Measurements from ENCODE around the gene CTNNB1.

The CTNNB1 gene

DNA sequence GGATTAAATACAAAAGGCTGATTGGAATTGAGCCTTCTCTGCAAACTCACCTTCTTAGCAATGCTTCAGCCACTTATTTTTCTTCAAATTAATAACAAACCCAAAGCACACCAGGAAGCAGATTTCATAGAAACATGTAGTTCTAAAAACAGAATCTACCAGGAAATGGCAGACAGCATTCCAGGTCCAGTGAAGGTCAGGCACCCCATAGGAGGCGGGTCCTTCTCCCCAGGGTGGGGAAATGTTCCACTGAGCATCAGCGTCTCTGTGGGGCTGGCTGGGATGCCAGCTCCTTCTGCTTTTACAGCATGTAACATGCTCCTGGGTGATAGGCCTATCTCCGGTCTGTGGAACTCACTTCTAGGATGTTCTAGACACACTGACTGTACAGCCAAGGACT is 49.2 kb downstream of the CTNNB1 start:
- no peak overlapping the region for H3K4me3 ChIP-seq (ENCODE audit: low read length)
- DNase-seq (ENCODE audit: low read depth): no peak
- TF ChIP-seq CTCF (IDR thresholded peaks at IDR 0.05; ENCODE audit: insufficient read depth, low read depth, low read length, missing control alignments): no peak

GRCh38 chr3:41249318-41249717 is 50.0 kb downstream of the CTNNB1 start:
- H3K4me3 ChIP-seq (ENCODE audit: low read length): no peak overlapping the region
- TF ChIP-seq CTCF (IDR thresholded peaks at IDR 0.05; ENCODE audit: insufficient read depth, low read depth, low read length, missing control alignments): no peak
- DNase-seq (ENCODE audit: low read depth): no peak

DNA sequence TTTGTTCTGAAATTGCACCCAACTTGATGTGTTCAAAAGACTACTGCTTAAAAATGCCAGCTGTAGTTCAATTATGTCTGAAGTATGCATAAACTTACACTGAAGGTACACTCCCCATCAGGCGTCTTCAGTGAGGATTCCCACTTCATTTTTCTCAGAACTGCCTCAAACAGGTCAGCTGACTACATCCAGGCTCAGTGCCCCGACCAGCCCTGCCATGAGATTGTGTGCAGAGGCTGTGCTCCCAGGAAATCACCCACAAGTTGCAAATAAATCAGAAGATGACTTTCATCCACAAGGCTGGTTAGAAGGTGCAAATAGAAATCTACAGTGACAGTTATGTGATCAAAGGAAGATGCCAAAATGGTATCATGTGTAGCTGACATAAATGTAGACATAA is 51.5 kb downstream of the CTNNB1 start:
- no peak for TF ChIP-seq CTCF (IDR thresholded peaks at IDR 0.05; ENCODE audit: insufficient read depth, low read depth, low read length, missing control alignments)
- no peak overlapping the region for H3K4me3 ChIP-seq (ENCODE audit: low read length)
- no peak for DNase-seq (ENCODE audit: low read depth)

GRCh38 chr3:41251593-41251992 is 52.3 kb downstream of the CTNNB1 start:
- no peak overlapping the region for H3K4me3 ChIP-seq (ENCODE audit: low read length)
- no peak for TF ChIP-seq CTCF (IDR thresholded peaks at IDR 0.05; ENCODE audit: insufficient read depth, low read depth, low read length, missing control alignments)
- no peak for DNase-seq (ENCODE audit: low read depth)

DNA sequence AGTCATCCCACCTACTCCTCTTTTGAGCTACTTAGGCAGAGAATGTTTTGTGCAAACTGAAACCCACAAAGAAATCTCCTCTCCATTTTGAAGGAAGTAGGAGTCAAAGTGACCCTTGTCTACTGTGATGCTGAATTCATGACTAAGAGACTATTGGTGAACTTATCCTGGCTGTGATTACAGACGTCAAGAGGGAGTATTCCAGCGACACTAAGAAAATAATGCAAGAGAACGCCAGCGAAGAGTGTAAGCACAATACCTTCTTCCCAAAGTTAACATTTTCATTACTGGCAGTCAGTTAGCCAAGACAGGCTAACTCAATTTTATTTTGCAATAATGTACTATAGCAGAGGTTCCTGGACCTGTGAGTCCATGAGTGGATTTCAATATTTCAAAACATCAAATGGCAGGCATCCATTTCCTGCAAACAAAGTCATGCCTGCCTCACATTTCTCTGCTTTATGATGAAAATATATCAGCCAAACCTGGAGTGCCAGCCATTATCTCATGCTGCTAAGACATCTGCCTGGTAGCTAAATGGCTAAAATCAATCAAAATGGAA is 59.0 kb downstream of the CTNNB1 start:
- no peak overlapping the region for H3K4me3 ChIP-seq (ENCODE audit: low read length)
- no peak for DNase-seq (ENCODE audit: low read depth)

GRCh38 chr3:41259449-41260062 is 60.3 kb downstream of the CTNNB1 start:
- DNase-seq (ENCODE audit: low read depth): no peak
- no peak overlapping the region for H3K4me3 ChIP-seq (ENCODE audit: low read length)
- TF ChIP-seq CTCF (IDR thresholded peaks at IDR 0.05; ENCODE audit: insufficient read depth, low read depth, low read length, missing control alignments): no peak

More for the DNA sequence above, 59.0 kb downstream of the CTNNB1 start:
- no peak for TF ChIP-seq CTCF (IDR thresholded peaks at IDR 0.05; ENCODE audit: insufficient read depth, low read depth, low read length, missing control alignments)

GRCh38 chr3:41260063-41260450 is 60.8 kb downstream of the CTNNB1 start:
- no peak for DNase-seq (ENCODE audit: low read depth)
- no peak for TF ChIP-seq CTCF (IDR thresholded peaks at IDR 0.05; ENCODE audit: insufficient read depth, low read depth, low read length, missing control alignments)
- no peak overlapping the region for H3K4me3 ChIP-seq (ENCODE audit: low read length)

Data from epithelial cell of esophagus (primary cell).